GM12801 (cell line): ENCODE data around the gene BET1L.

Experiments
- CTCF ChIP-seq: IDR thresholded peaks from one replicate; pipeline ENCODE4 v1.5.1; 2011; ENCODE audit warnings: control low read depth; ENCODE audit not compliant: insufficient read length; ENCODE audit errors: extremely low read depth

BET1L gene

DNA sequence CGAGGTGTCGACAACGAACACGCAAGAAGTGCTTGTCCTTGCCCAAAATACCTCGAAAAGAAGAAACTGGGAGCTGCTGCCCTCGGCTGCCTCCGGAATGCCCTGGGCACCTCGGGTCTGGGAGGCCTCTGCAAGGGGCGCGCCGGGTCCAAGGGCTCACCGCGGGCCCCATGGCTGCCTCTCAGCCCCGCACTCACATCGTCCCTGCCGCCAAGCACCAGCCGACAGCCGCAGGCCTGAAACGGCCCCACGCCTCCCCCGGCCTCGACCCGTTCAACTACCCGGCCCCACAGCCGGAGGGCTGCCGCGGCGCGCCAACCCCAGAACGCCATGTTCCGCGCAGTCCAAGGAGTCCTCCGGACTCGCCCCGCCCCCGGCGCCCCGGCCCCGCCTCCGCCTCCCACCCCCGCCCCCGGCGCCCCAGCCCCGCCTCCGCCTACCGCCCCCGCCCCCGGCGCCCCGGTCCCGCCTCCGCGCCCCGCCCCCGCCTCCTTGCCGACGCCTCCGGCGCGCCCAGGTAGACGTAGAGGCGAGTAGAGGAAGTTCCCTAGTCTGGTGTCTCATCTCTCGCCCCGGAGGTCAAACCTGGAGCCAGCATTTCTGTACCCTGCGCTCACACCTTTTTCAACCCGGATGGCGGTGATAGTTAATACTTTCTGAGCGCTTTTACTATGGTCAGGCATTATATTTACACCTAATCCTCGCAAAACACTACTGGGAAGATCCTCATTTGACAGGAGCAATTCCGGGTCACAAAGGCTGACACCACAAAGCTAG, 29.0 kb upstream of the BET1L start, which contains the start of gene SIRT3:
TSS of gene SIRT3 (minus strand) at position 346 of the 777 bp plus-strand sequence. CDS start at position 332, 14 bp downstream.
- TF ChIP-seq CTCF, result no peak

- TF ChIP-seq CTCF, result no peak
Observed at GRCh38 chr11:235609-235996, 28.4 kb upstream of the BET1L start.

- no peak for TF ChIP-seq CTCF
Observed at GRCh38 chr11:235180-235579, 28.0 kb upstream of the BET1L start.

GRCh38 chr11:232783-233565, 25.8 kb upstream of the BET1L start:
- TF ChIP-seq CTCF, result no peak

- TF ChIP-seq CTCF, result no peak
Observed at GRCh38 chr11:230431-230830, 23.2 kb upstream of the BET1L start.

- TF ChIP-seq CTCF, result no peak
Observed at GRCh38 chr11:227824-228379, 20.7 kb upstream of the BET1L start.

- TF ChIP-seq CTCF, result no peak
Observed at GRCh38 chr11:225734-226453, 18.7 kb upstream of the BET1L start.
